ENCODE data around the gene CYB5B.

DNA sequence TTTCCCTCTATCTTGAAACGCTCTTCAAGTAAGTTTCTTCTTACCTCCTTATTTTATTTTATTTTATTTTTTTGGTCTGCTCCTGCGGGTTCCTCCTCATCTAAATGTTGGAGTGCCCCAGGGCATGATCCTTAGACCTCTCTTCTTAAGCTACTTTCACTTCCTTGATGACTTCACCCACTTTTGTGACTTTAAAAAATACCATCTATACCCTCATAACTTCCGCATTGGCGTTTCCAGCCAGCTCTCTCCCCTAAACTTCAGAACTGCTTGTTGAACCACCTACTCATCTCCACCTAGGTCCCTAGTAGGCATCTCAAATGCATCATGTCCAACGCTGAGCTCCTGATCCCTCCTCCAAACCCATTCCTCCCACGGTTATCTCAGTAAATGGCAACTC, 89.9 kb downstream of the CYB5B start:
- no peak for TF ChIP-seq FOXM1 (IDR thresholded peaks at IDR 0.05; ENCODE audit: borderline replicate concordance)
- no peak for TF ChIP-seq ELF4 (IDR thresholded peaks at IDR 0.05)
- no peak for TF ChIP-seq ZNF384 (IDR thresholded peaks at IDR 0.05)
- TF ChIP-seq BHLHE40 (IDR thresholded peaks at IDR 0.05; ENCODE audit: borderline replicate concordance), result no peak
- TF ChIP-seq FOXA1 (IDR thresholded peaks at IDR 0.05), result no peak
- no peak for TF ChIP-seq SP1 (IDR thresholded peaks at IDR 0.05)
- TF ChIP-seq NFRKB (IDR thresholded peaks at IDR 0.05), result no peak
- TF ChIP-seq TARDBP (IDR thresholded peaks at IDR 0.05), result no peak
- TF ChIP-seq HDGF (IDR thresholded peaks at IDR 0.05; ENCODE audit: borderline replicate concordance), result no peak
- TF ChIP-seq PKNOX1 (IDR thresholded peaks at IDR 0.05), result no peak
- TF ChIP-seq ARNT (IDR thresholded peaks at IDR 0.05), result no peak
- no peak for TF ChIP-seq SUZ12 (IDR thresholded peaks at IDR 0.05)
- TF ChIP-seq FOXK2 (IDR thresholded peaks at IDR 0.05), result no peak
